BJ (cell line): ENCODE data around the gene FAM76B. TPM values are rescaled to one million over a fixed set of nuclear protein-coding genes. Genes with fewer than 3 reads are reported as not detected.

Experiments
- CTCF ChIA-PET: fragments of 350-600 bp; formaldehyde crosslinking; extraction: SDS; loops from one replicate; lab custom pipeline; 2021; ENCODE audit warnings: antibody characterized with exemption, inconsistent platforms; lab: Yijun Ruan, JAX
- POLR2A ChIA-PET: fragments of 300-600 bp; sonication (Branson Sonifier 250); formaldehyde crosslinking; extraction: SDS; loops from one replicate; lab custom pipeline; 2021; ENCODE audit warnings: antibody characterized with exemption; lab: Charles Lee
- DNase-seq: peaks from one replicate; pipeline ENCODE4 v3.0.0-alpha.2; 2011; ENCODE audit warnings: low read depth
- H3K27me3 ChIP-seq: 2 replicates; pipeline ENCODE4 v1.6.0; 2011; ENCODE audit warnings: low read length; ENCODE audit not compliant: control insufficient read depth, insufficient read depth
- H3K36me3 ChIP-seq: 2 replicates; pipeline ENCODE4 v1.5.1; 2011; ENCODE audit warnings: low read length; ENCODE audit not compliant: control insufficient read depth, insufficient read depth
- H3K4me3 ChIP-seq: 2 replicates; pipeline ENCODE4 v1.5.1; 2011; ENCODE audit warnings: low read depth, mild to moderate bottlenecking, control low read depth, low read length
- CTCF ChIP-seq: IDR thresholded peaks from 2 replicates; pipeline ENCODE4 v1.5.1; 2011; ENCODE audit warnings: low read depth, mild to moderate bottlenecking, control low read depth, inconsistent platforms, low read length, moderate library complexity; ENCODE audit not compliant: insufficient read depth
- polyA plus RNA-seq: library from polyadenylated mRNA; depleted of rRNA; stranded (reverse); fragments of >200 nt; gene quantifications from 2 replicates; pipeline ENCODE4 v1.2.3, GENCODE V29; 2011

The FAM76B gene
- polyA plus RNA-seq, 1 experiment = 9.4 TPM

GRCh38 chr11:95767498-95767897 lies 22.1 kb downstream of the FAM76B start:
- no peak overlapping the region for H3K4me3 ChIP-seq
- ChIA-PET POLR2A (no interaction called here), CTCF (interaction anchor here (0.6 to 10.1 kb wide), 5 partner anchors 13 to 698 kb away, joined by 3 to 163 read pairs (median 3); no protein-coding TSS in a partner anchor)
- H3K36me3 ChIP-seq = no peaks in the 10 kb centered on the region
- TF ChIP-seq CTCF = no peak
- H3K27me3 ChIP-seq = no peaks in the 10 kb centered on the region
- no peak for DNase-seq

GRCh38 chr11:95766701-95767100 lies 22.9 kb downstream of the FAM76B start:
- H3K36me3 ChIP-seq = no peaks in the 10 kb centered on the region
- H3K27me3 ChIP-seq = no peaks in the 10 kb centered on the region
- POLR2A ChIA-PET = no interaction called here
- no peak overlapping the region for H3K4me3 ChIP-seq
- DNase-seq = no peak
- CTCF ChIA-PET = interaction anchor here (1.3 to 10.1 kb wide), 3 partner anchors 614 to 699 kb away, joined by 4 to 163 read pairs (median 10); no protein-coding TSS in a partner anchor
- no peak for TF ChIP-seq CTCF

- peak; percentile 58 for TF ChIP-seq CTCF
- POLR2A ChIA-PET = no interaction called here
- H3K4me3 ChIP-seq = no peak overlapping the region
- CTCF ChIA-PET = interaction anchor here (0.7 to 10.1 kb wide), 12 partner anchors 9 to 697 kb away, joined by 3 to 163 read pairs (median 4); partner anchors contain the start of gene SRSF8
- H3K36me3 ChIP-seq = no peaks in the 10 kb centered on the region
- H3K27me3 ChIP-seq = peaks cover 6% of the 10 kb centered on the region
- DNase-seq = no peak
These were observed 25.2 kb downstream of the FAM76B start for GRCh38 chr11:95764267-95764898.

GRCh38 chr11:95762534-95762933 lies 27.0 kb downstream of the FAM76B start:
- no peak for DNase-seq
- H3K4me3 ChIP-seq = no peak overlapping the region
- H3K36me3 ChIP-seq = no peaks in the 10 kb centered on the region
- POLR2A ChIA-PET = no interaction called here
- CTCF ChIA-PET = interaction anchor here (0.9 to 10.1 kb wide), 5 partner anchors 11 to 670 kb away, joined by 3 to 163 read pairs (median 4); no protein-coding TSS in a partner anchor
- H3K27me3 ChIP-seq = peaks cover 6% of the 10 kb centered on the region
- no peak for TF ChIP-seq CTCF

- POLR2A ChIA-PET = no interaction called here
- no peak for TF ChIP-seq CTCF
- H3K36me3 ChIP-seq = no peaks in the 10 kb centered on the region
- DNase-seq = no peak
- CTCF ChIA-PET = interaction anchor here (0.8 to 10.1 kb wide), 4 partner anchors 11 to 1138 kb away, joined by 3 to 163 read pairs (median 6); no protein-coding TSS in a partner anchor
- peaks cover 6% of the 10 kb centered on the region for H3K27me3 ChIP-seq
- H3K4me3 ChIP-seq = no peak overlapping the region
These were observed 28.6 kb downstream of the FAM76B start for GRCh38 chr11:95760941-95761340.
